T-helper 9 cell (primary cell): Measurements from ENCODE around the gene BPGM.

Source experiments
- DNase-seq: peaks from one replicate; pipeline ENCODE4 v3.0.0-alpha.2; 2020

Gene BPGM

DNA sequence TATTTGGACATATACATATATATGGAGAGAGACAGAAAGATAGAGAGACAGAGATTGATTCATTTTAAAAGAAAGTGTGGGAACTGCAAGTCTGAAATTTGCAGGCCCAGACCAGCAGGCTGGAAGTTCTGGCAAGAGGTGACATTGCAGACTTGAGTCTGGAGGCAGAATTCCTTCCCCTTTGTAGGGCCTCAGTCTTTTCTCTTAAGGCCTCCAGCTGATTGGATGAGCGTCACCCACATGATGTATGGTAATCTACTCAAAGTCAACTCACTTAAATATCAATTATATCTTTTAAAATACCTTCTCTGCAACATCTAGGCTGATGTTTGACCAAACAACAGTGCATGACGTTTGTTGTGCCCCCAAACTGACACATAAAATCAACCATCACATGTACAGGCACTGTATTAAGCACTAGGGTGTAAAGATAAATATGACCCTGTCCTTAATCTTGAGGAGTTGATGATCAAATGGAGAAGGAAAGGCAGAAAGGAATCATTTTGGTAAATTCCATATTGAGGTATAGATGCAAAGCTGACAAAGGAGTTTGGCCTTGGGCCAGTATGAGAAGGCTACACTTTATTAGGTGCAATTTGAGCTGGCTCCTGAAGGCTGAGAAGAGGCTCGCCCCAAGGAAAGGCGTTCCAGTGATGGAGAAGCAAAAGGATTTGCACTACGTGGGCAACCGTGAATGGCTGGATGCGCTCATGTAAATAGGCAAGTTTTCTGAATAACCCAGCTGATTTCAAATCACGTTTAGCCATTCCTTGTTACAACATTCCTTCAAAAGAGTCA lies 52.6 kb downstream of the BPGM start:
- DNase-seq: no peak

GRCh38 chr7:134699899-134700298 lies 53.2 kb downstream of the BPGM start:
- DNase-seq: no peak

GRCh38 chr7:134701272-134701671 lies 54.6 kb downstream of the BPGM start:
- DNase-seq: no peak

DNA sequence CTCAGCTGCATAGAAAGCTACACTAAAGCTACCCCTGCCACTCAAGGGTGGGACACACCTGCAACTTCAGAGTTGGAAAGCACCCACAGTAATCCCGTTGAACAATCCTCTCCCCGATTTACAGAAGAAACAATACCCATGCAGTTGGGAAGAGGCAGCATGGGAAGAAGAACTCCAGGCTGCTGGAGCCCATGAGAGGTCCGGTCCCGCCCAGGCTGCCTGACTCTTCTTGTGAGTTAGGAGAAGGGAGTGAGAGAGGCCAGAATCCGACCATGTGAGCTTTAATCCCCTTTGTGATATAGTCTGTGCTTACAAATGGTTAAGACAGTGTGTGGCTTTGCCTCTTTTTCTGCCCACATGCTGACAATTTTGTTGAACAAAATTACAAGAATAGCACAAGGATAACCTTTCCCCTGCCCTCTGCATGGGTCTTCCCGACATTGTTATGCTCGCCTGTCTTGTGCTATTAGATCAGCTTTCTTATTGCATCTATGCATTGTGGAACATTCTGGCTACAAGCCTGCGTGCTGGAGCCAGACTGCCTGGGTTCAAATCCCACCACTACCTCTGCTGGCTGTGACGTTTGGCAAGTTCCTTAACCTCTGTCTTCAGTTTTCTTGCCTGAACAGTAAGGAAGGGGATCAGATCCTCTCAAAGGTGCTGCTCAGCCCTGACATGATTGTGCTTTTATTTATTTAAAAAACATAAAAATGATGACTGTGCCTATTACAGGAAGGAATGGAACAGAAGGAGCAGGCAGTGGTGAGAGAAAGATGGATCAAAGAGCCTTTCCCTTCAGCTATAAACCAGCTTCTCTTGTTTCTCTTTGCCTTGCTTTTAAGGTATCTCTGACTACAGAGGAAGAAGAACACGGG lies 56.0 kb downstream of the BPGM start:
- no peak for DNase-seq

DNA sequence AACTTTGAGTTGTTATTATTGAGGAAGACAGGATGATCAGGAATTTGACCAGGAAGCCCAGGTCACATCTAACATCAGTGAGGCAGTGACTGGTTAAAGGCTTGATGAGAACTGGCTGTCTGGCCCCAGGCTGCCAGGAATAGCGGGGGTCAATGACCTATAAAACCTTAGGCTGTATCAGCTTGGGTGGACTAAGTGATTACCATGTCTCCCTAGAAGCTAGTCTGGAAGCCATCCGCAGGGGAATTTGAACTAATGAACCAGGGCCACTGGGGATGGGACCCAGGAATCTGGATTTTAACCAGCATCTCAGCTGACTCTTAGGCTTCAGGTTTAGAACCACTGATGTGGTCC lies 56.6 kb downstream of the BPGM start:
- DNase-seq: no peak

DNA sequence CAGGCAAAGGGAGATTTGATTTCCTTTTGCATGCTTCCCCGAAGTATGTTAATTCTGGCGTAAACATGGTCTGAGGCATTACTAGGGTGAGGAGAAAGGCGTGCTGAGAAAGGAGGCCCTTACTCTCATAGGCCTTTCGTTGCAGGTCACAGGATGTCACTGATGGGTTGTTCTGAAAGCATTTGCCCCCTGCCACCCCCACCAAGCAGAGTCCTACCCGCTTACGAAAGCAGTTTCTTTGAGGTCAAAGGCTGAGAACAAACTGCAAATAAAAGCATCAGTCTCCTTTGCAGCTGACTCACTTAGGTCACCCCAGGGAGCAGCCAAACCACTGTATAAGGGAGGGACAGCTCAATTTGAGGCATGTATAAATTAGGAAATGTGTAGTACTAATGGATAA lies 57.1 kb downstream of the BPGM start:
- no peak for DNase-seq

DNA sequence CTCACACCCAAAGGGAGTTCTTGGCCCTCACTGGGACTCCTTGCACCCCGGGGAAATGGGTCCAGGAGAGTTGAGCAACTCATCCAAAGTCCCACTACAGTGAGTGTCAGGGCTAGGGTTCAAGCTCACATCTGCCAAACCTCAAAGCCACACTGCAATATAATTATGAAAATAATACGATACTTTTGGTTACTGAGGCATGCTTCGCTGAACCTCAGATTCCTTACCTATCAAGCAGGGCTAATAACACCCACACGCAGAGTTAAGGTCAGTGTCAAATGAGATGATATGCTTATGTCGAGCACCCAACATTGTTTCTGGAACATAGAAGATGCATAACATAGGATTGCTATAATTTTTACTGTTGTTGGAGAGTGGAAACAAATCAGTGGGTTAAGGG lies 58.2 kb downstream of the BPGM start:
- DNase-seq: no peak

GRCh38 chr7:134705716-134706115 lies 59.1 kb downstream of the BPGM start:
- DNase-seq: no peak

GRCh38 chr7:134706468-134706867 lies 59.8 kb downstream of the BPGM start:
- DNase-seq: no peak

- DNase-seq: no peak
These were observed 61.2 kb downstream of the BPGM start for GRCh38 chr7:134707663-134708378.

- no peak for DNase-seq
These were observed 62.0 kb downstream of the BPGM start for GRCh38 chr7:134708692-134709091.

- DNase-seq: no peak
These were observed 62.5 kb downstream of the BPGM start for GRCh38 chr7:134709197-134709596.

GRCh38 chr7:134710511-134710853 lies 63.8 kb downstream of the BPGM start:
- no peak for DNase-seq

DNA sequence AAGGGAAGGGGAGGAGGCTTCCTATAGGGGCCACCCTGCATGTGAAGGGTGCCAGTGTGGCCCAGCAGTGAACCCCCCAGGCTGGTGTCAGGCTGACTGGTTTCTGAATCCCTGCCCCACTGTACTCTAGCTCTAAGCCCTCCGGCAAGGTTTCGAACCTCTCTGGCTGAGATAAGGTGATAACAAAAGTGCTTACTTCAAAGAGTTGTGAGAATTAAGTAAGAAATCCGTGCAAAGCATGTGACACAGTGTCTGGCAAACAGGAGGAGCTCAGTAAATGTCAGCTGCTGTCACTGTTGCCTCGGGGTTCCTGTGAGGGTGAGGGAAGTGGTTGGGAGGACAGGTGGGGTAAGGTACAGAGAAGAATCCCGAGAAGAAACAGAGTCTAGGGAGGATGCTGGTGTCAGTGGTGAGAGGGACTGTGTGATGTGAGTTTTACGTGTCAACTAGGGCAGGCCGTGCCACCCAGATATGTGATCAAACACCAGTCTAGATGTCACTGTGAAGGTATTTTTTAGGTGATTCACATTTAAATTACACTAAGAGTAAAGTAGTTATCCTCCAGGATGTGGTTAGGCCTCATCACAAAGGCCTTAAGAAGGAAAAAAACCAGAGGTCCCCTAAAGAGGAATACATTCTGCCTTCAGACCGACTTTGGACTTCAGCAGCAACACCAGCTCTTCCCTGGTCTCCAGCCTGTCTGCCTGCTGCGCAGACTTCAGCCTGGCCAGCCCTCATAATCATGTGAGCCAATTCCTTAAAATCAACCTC lies 64.4 kb downstream of the BPGM start:
- peak; percentile 36 for DNase-seq

GRCh38 chr7:134712196-134712595 lies 65.5 kb downstream of the BPGM start:
- DNase-seq: no peak

- DNase-seq: no peak
These were observed 68.0 kb downstream of the BPGM start for GRCh38 chr7:134714470-134715205.

GRCh38 chr7:134718211-134718875 lies 71.7 kb downstream of the BPGM start:
- no peak for DNase-seq

- DNase-seq: no peak
These were observed 73.7 kb downstream of the BPGM start for GRCh38 chr7:134720091-134720935.

DNA sequence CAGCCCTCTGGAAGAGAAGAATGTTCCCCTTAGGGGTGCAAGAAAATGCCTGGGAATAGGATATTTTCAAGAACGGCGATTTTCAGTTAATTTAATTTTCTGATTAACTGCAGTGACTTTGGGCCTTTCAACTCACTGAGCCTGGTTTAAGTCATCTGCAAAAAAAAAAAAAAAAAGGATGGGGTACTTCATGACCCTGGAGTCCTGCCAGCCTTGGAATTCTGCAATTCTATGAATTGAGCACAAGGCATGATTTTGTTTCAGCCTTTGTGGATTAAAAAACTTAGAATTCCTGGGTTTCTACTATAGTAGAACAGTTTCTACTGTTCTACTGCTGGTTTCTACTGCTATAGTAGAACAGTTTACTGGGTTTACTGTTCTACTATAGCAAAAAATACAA lies 74.5 kb downstream of the BPGM start:
- no peak for DNase-seq

GRCh38 chr7:134722786-134723322 lies 76.2 kb downstream of the BPGM start:
- no peak for DNase-seq
